ENCODE results near the gene PHKB. TPM values are rescaled to one million over a fixed set of nuclear protein-coding genes. Genes with fewer than 3 reads are reported as not detected.

PHKB gene
- total and polyA plus RNA-seq, 2 of the 8 experiments (the other 6 are each of a cell fraction or from before 2014, with no cell fraction given) = 18.6 to 38.3 TPM

DNA sequence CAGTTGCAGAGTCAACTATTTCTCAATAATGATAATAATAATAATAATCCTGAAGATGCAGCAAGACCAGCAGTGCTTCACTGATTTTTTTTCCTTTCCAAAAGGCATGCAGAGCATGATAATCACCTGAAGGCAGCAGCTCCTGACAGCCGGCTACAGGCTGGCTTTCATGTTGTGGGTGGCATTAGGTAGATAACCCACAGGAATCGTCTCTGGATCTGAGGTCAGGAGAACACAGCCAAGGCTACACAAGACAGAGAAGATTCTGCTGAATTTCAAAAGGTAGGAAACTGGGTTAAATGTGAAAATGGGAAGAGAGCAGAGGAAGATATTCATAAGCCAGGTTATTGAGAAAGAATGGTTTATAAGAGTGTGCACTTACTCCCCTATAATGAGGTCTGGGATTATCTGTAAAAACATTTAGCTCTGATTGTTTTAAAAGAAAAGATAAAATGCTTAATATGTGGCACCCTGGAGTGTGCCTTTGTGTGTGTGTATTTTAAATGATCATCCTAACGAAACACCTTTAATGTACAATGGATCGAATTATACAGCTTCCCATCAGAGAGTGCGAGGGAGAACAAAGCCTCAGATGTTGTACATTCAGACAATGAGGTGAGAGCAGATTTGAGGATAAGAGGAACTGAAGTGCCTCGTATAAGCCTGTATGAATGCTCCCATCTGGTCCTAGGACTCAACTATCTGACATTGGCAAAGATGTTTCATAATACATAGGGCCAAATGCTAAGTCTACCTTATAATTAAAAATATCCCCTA lies 273.1 kb downstream of the PHKB start:
- H4K20me1 ChIP-seq (replicated peaks in 1 of 2; ENCODE audit: control insufficient read depth in 1 of 2, insufficient read depth in 2 of 2, low read length in 2 of 2) = no peaks in the 10 kb centered on the region
- peaks cover 0 to 15% (median 4%) of the 10 kb centered on the region in 4 experiments; a peak in 4 of 7 replicates for H3K4me1 ChIP-seq (replicated peaks in 1 of 4; ENCODE audit: control insufficient read depth in 3 of 4, insufficient read depth in 4 of 4, low read length in 3 of 4)
- H3K56ac ChIP-seq (replicated peaks; ENCODE audit: insufficient read length, low read depth, low read length) = no peak overlapping the region
- no peaks in the 10 kb centered on the region for H3K27me3 ChIP-seq (replicated peaks in 1 of 4; ENCODE audit: control insufficient read depth in 3 of 4, extremely low read depth in 1 of 4, insufficient read depth in 3 of 4, low read length in 3 of 4)
- no peak overlapping the region for H4K8ac ChIP-seq (ENCODE audit: extremely low read depth, insufficient read depth, low read length)
- H3K79me1 ChIP-seq (ENCODE audit: low read depth, low read length) = no peaks in the 10 kb centered on the region
- H3K9ac ChIP-seq (replicated peaks in 1 of 4; ENCODE audit: extremely low read depth in 1 of 4, low read depth in 3 of 4, low read length in 3 of 4) = no peak overlapping the region
- H3K23me2 ChIP-seq (ENCODE audit: low read depth, low read length) = no peaks in the 10 kb centered on the region
- H4K5ac ChIP-seq (ENCODE audit: insufficient read length, low read depth, low read length) = no peak overlapping the region
- no peak overlapping the region for H2AFZ ChIP-seq (ENCODE audit: low read length)
- no peak overlapping the region for H2BK120ac ChIP-seq (replicated peaks; ENCODE audit: low read depth, low read length)
- H3K27ac ChIP-seq (ENCODE audit: low read depth, low read length) = no peak overlapping the region
- H2BK12ac ChIP-seq (ENCODE audit: low read depth, low read length) = no peak overlapping the region
- no peak overlapping the region for H3K4ac ChIP-seq (replicated peaks; ENCODE audit: insufficient read length, low read depth, low read length)
- no peak overlapping the region for H2AK5ac ChIP-seq (ENCODE audit: low read depth, low read length)
- no peak overlapping the region for H2BK15ac ChIP-seq (ENCODE audit: low read length)
- peaks cover 0 to 3% of the 10 kb centered on the region in 2 experiments; a peak in 1 of 4 replicates for H3K9me3 ChIP-seq (ENCODE audit: insufficient read depth in 2 of 2, low read depth in 1 of 2, low read length in 1 of 2)
- ChIA-PET CTCF (ENCODE audit: partially characterized antibody) (interaction anchor here (0.8 kb wide), 1 partner anchor 48 kb away, joined by 3 read pairs; no protein-coding TSS in a partner anchor), POLR2A (ENCODE audit: partially characterized antibody) (no interaction called here)
- no peak for DNase-seq (ENCODE audit: low read depth in 1 of 2, low spot score in 2 of 2)
- H3K23ac ChIP-seq (ENCODE audit: insufficient read length) = no peak overlapping the region
- H3K79me2 ChIP-seq (ENCODE audit: control insufficient read depth in 1 of 2, insufficient read depth in 2 of 2, low read length in 2 of 2) = no peaks in the 10 kb centered on the region
- no peak for FAIRE-seq
- H3K14ac ChIP-seq (ENCODE audit: insufficient read length) = no peak overlapping the region
- H2BK5ac ChIP-seq (ENCODE audit: low read depth, low read length) = no peak overlapping the region
- no peak overlapping the region for H2BK20ac ChIP-seq (ENCODE audit: low read length)
- H3K18ac ChIP-seq (ENCODE audit: extremely low read depth, low read length) = no peak overlapping the region
- H4K91ac ChIP-seq (replicated peaks; ENCODE audit: insufficient read length, low read length) = no peak overlapping the region
- WGBS, 2 experiments (ENCODE audit: extremely low coverage in 1 of 2, insufficient coverage in 1 of 2, insufficient read length in 1 of 2, insufficient replicate concordance in 2 of 2, low coverage in 1 of 2, low lambda C conversion rate in 2 of 2, missing lambda C conversion rate in 1 of 2) = 86% methylated on average over 6 of the region's 6 CpGs; no CpG with 5 or more reads in 1 of the 2 experiments
- H3K4me3 ChIP-seq (ENCODE audit: extremely low read depth in 1 of 4, insufficient read depth in 2 of 4, low read depth in 3 of 4, low read length in 4 of 4) = no peak overlapping the region
- H3K4me2 ChIP-seq (ENCODE audit: insufficient read depth in 1 of 2, low read depth in 2 of 2, low read length in 2 of 2) = no peak overlapping the region
- no peaks in the 10 kb centered on the region for H3K36me3 ChIP-seq (ENCODE audit: control insufficient read depth in 2 of 4, insufficient read depth in 4 of 4, low read length in 3 of 4)
- TF ChIP-seq EGR1 (IDR thresholded peaks at IDR 0.05; ENCODE audit: borderline replicate concordance, low read depth, low read length) = no peak
- no peak for TF ChIP-seq BACH1 (IDR thresholded peaks at IDR 0.05; ENCODE audit: low read length)
- TF ChIP-seq JUN (IDR thresholded peaks at IDR 0.05; ENCODE audit: low read depth, low read length) = no peak
- no peak for TF ChIP-seq SUZ12 (IDR thresholded peaks at IDR 0.05; ENCODE audit: low read length)
- TF ChIP-seq CBX8 (IDR thresholded peaks at IDR 0.05; ENCODE audit: borderline replicate concordance, low read depth, low read length) = no peak
- no peak for TF ChIP-seq TBP (IDR thresholded peaks at IDR 0.05; ENCODE audit: low read depth, low read length)
- no peak for TF ChIP-seq NANOG (IDR thresholded peaks at IDR 0.05; ENCODE audit: insufficient read depth, low read depth, low read length, poor library complexity, severe bottlenecking)
- no peak for TF ChIP-seq CREB1 (IDR thresholded peaks at IDR 0.05)
- TF ChIP-seq SP2 (IDR thresholded peaks at IDR 0.05; ENCODE audit: low read length) = no peak
- TF ChIP-seq HDAC6 (IDR thresholded peaks at IDR 0.05; ENCODE audit: low read depth, low read length) = no peak
- no peak for TF ChIP-seq KDM5A (IDR thresholded peaks at IDR 0.05; ENCODE audit: low read length)
- no peak for TF ChIP-seq CEBPB (IDR thresholded peaks at IDR 0.05; ENCODE audit: low read depth, low read length)
- TF ChIP-seq HDAC2 (IDR thresholded peaks at IDR 0.05; ENCODE audit: borderline replicate concordance in 1 of 2, low read depth in 2 of 2, low read length in 2 of 2) = no peak
- TF ChIP-seq RXRA (IDR thresholded peaks at IDR 0.05; ENCODE audit: insufficient read depth, low read depth, low read length) = no peak

All from H1 (cell line).